GM12878 (cell line): ENCODE measurements around the gene PDE6D.

Experiments
- CHD2 ChIP-seq: IDR thresholded peaks from 2 replicates; pipeline ENCODE4 v1.6.1; 2011; ENCODE audit warnings: low read depth, low read length, improper control_type of control experiment, borderline replicate concordance
- EP300 ChIP-seq, 2 experiments: fragments of 150-350 bp in 1 of 2; IDR thresholded peaks; 2 replicates each; pipeline ENCODE4 v1.6.1; 2011 to 2012; ENCODE audit warnings: low read depth in 2 of 2, low read length in 2 of 2, borderline replicate concordance in 1 of 2, improper control_type of control experiment in 1 of 2, inconsistent platforms in 1 of 2; ENCODE audit not compliant: control insufficient read depth in 1 of 2
- EZH2 ChIP-seq: IDR thresholded peaks from 2 replicates; pipeline ENCODE4 v1.6.1; 2012; ENCODE audit warnings: low read depth, mild to moderate bottlenecking, control low read depth, inconsistent platforms, low read length, borderline replicate concordance; ENCODE audit not compliant: control insufficient read depth
- FOXM1 ChIP-seq: IDR thresholded peaks from 2 replicates; pipeline ENCODE4 v1.6.1; 2012; ENCODE audit warnings: low read depth, mild to moderate bottlenecking, inconsistent platforms, low read length, moderate library complexity
- HDAC2 ChIP-seq: fragments of 200-600 bp; sonication (generic); IDR thresholded peaks from 2 replicates; pipeline ENCODE4 v1.6.1; 2017
- HDAC6 ChIP-seq: fragments of 200-600 bp; sonication (generic); IDR thresholded peaks from one replicate; pipeline ENCODE4 v1.8.0; 2017; ENCODE audit warnings: antibody characterized with exemption; ENCODE audit not compliant: unreplicated experiment
- POLR2AphosphoS2 ChIP-seq: IDR thresholded peaks from 2 replicates; pipeline ENCODE4 v1.6.1; 2011; ENCODE audit warnings: low read depth, mild to moderate bottlenecking, low read length, improper control_type of control experiment, moderate library complexity
- POLR2AphosphoS5 ChIP-seq: IDR thresholded peaks from 2 replicates; pipeline ENCODE4 v1.6.1; 2011; ENCODE audit warnings: mild to moderate bottlenecking, low read length, inconsistent platforms
- TAF1 ChIP-seq: IDR thresholded peaks from 2 replicates; pipeline ENCODE4 v1.6.1; 2011; ENCODE audit warnings: mild to moderate bottlenecking, low read depth, low read length, borderline replicate concordance
- ZNF217 ChIP-seq: fragments of 450-650 bp; IDR thresholded peaks from 2 replicates; pipeline ENCODE4 v1.6.1; 2017; ENCODE audit warnings: antibody characterized with exemption, mild to moderate bottlenecking
- TF ChIP-seq, protein P1 (sequence below), 3 experiments: IDR thresholded peaks in 2 of 3; conservative IDR thresholded peaks in 1 of 3; 2 replicates each; pipeline ENCODE4 v1.5.1; 2011; ENCODE audit warnings: low read depth in 3 of 3, low read length in 3 of 3, mild to moderate bottlenecking in 3 of 3, control low read depth in 2 of 3, moderate library complexity in 2 of 3, inconsistent platforms in 1 of 3, mixed read lengths in 1 of 3; ENCODE audit not compliant: control insufficient read depth in 2 of 3, insufficient read depth in 1 of 3; ENCODE audit errors: extremely low read depth in 1 of 3
- TF ChIP-seq, protein P2 (sequence below): IDR thresholded peaks from 2 replicates; pipeline ENCODE4 v1.6.1; 2012; ENCODE audit warnings: low read depth, low read length, improper control_type of control experiment
- TF ChIP-seq, protein P3 (sequence below): fragments of 450-650 bp; conservative IDR thresholded peaks from 2 replicates; pipeline ENCODE4 v1.6.1; 2017; ENCODE audit warnings: mild to moderate bottlenecking, moderate library complexity
- TF ChIP-seq, protein P4 (sequence below): IDR thresholded peaks from 2 replicates; pipeline ENCODE4 v1.6.1; 2011; ENCODE audit warnings: low read depth, mild to moderate bottlenecking, low read length, moderate library complexity, borderline replicate concordance; ENCODE audit errors: extremely low read depth

DNA sequence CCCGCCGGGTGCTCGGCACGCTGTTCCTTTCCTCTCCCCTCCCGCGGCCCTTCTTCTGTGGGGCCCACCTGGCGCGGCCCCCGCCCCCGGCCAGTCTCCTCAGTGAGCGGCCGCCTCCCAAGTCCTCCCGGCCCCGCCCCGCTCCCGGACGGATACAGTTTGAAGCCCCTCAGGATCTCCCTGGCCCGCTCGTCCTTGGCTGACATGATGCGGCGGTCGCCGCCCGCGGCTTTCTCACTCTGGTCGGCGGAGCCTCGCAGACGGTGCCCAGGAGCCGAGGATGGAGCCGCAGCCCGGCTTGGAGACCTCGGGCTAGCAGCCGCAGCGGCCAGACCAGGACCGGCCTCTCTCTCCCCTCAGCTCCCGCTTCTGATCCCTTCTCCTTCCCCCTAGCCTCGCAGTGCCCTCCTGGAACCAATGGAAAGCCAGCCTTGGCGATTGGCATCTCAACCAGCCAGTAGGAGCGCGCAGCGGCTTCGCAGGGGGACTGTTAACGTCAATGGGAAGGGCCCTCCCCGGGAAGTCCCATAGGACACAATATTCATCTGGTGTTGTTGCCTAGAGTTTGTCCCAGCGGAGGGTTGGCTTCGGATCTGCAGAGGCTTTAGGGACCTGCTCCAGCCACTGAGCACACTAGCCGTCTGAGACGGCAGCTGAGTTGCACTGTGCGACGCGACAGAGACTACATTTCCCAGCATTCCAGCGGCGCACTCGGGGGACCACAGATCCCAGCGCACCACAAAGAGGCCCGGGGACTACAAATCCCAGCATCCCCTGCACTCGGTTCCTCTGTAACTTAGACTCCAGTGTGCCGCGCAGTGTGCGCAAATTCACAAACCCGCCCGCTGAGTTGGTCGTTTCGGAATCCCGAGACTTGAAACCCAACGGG is at the start of gene PDE6D:
- no peak for TF ChIP-seq HDAC6
- TF ChIP-seq FOXM1 = no peak
- 0 out of 2 replicates have a peak, but pooled peaks have one; percentile 53 for TF ChIP-seq POLR2AphosphoS2
- TF ChIP-seq, protein P1, sequence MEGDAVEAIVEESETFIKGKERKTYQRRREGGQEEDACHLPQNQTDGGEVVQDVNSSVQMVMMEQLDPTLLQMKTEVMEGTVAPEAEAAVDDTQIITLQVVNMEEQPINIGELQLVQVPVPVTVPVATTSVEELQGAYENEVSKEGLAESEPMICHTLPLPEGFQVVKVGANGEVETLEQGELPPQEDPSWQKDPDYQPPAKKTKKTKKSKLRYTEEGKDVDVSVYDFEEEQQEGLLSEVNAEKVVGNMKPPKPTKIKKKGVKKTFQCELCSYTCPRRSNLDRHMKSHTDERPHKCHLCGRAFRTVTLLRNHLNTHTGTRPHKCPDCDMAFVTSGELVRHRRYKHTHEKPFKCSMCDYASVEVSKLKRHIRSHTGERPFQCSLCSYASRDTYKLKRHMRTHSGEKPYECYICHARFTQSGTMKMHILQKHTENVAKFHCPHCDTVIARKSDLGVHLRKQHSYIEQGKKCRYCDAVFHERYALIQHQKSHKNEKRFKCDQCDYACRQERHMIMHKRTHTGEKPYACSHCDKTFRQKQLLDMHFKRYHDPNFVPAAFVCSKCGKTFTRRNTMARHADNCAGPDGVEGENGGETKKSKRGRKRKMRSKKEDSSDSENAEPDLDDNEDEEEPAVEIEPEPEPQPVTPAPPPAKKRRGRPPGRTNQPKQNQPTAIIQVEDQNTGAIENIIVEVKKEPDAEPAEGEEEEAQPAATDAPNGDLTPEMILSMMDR (IDR thresholded peaks at IDR 0.05 in 2 of 3, conservative IDR thresholded peaks at IDR 0.05 in 1 of 3; ENCODE audit: control insufficient read depth in 2 of 3, extremely low read depth in 1 of 3, insufficient read depth in 1 of 3, low read depth in 3 of 3, low read length in 3 of 3) = no peak
- TF ChIP-seq EZH2 = no peak
- TF ChIP-seq, protein P2, sequence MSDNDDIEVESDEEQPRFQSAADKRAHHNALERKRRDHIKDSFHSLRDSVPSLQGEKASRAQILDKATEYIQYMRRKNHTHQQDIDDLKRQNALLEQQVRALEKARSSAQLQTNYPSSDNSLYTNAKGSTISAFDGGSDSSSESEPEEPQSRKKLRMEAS = no peak
- TF ChIP-seq POLR2AphosphoS5 = peak; percentile 80
- TF ChIP-seq TAF1 = peak; percentile 57; the same call in 1 of the 2 replicates
- no peak for TF ChIP-seq HDAC2
- TF ChIP-seq CHD2 = peak; percentile 95
- peak; percentile 22 to 55; a peak in 2 of 4 replicates for TF ChIP-seq EP300 (IDR thresholded peaks at IDR 0.05; ENCODE audit: borderline replicate concordance in 1 of 2, control insufficient read depth in 1 of 2, low read depth in 2 of 2, low read length in 2 of 2)
- TF ChIP-seq, protein P3, sequence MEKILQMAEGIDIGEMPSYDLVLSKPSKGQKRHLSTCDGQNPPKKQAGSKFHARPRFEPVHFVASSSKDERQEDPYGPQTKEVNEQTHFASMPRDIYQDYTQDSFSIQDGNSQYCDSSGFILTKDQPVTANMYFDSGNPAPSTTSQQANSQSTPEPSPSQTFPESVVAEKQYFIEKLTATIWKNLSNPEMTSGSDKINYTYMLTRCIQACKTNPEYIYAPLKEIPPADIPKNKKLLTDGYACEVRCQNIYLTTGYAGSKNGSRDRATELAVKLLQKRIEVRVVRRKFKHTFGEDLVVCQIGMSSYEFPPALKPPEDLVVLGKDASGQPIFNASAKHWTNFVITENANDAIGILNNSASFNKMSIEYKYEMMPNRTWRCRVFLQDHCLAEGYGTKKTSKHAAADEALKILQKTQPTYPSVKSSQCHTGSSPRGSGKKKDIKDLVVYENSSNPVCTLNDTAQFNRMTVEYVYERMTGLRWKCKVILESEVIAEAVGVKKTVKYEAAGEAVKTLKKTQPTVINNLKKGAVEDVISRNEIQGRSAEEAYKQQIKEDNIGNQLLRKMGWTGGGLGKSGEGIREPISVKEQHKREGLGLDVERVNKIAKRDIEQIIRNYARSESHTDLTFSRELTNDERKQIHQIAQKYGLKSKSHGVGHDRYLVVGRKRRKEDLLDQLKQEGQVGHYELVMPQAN = peak; percentile 87
- TF ChIP-seq ZNF217 = no peak
- TF ChIP-seq, protein P4, sequence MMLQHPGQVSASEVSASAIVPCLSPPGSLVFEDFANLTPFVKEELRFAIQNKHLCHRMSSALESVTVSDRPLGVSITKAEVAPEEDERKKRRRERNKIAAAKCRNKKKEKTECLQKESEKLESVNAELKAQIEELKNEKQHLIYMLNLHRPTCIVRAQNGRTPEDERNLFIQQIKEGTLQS = 0 out of 2 replicates have a peak, but pooled peaks have one; percentile 4
